HepG2 (cell line): ENCODE results near the gene PDLIM7. TPM values are rescaled to one million over a fixed set of nuclear protein-coding genes. Genes with fewer than 3 reads are reported as not detected.

Source experiments
- ATF7 ChIP-seq, 2 experiments: fragments of 450-650 bp in 1 of 2; sonication (generic) in 1 of 2; formaldehyde crosslinking in 1 of 2; IDR thresholded peaks; 2 replicates each; pipeline versions ENCODE4 v1.4.0 to v1.6.1; 2016 to 2020; ENCODE audit warnings: antibody characterized with exemption in 1 of 2, mild to moderate bottlenecking in 1 of 2, missing genetic modification reagents in 1 of 2
- KDM2A ChIP-seq: sonication (generic); formaldehyde crosslinking; IDR thresholded peaks from 2 replicates; pipeline ENCODE4 v1.4.0; 2020; ENCODE audit warnings: low read depth, missing genetic modification reagents, borderline replicate concordance
- MEF2D ChIP-seq: sonication (generic); formaldehyde crosslinking; IDR thresholded peaks from 2 replicates; pipeline ENCODE4 v1.5.1; 2020; ENCODE audit warnings: mild to moderate bottlenecking, missing genetic modification reagents
- MIXL1 ChIP-seq: IDR thresholded peaks from 2 replicates; pipeline ENCODE4 v1.6.1; 2016
- NFIB ChIP-seq: sonication (generic); formaldehyde crosslinking; IDR thresholded peaks from 2 replicates; pipeline ENCODE4 v1.9.0; 2021; ENCODE audit warnings: missing genetic modification reagents, mild to moderate bottlenecking, borderline replicate concordance
- PITX1 ChIP-seq: sonication (generic); formaldehyde crosslinking; IDR thresholded peaks from 2 replicates; pipeline ENCODE4 v1.5.1; 2020; ENCODE audit warnings: mild to moderate bottlenecking, missing genetic modification reagents
- POGK ChIP-seq: sonication (generic); formaldehyde crosslinking; conservative IDR thresholded peaks from 2 replicates; pipeline ENCODE4 v1.8.0; 2022; ENCODE audit warnings: mild to moderate bottlenecking, moderate library complexity, missing genetic modification reagents
- SALL1 ChIP-seq: sonication (generic); formaldehyde crosslinking; IDR thresholded peaks from 2 replicates; pipeline ENCODE4 v1.8.0; 2022; ENCODE audit warnings: mild to moderate bottlenecking, missing genetic modification reagents
- SMYD3 ChIP-seq: sonication (generic); formaldehyde crosslinking; IDR thresholded peaks from 2 replicates; pipeline ENCODE4 v1.8.1; 2023; ENCODE audit warnings: mild to moderate bottlenecking, missing genetic modification reagents
- SPEN ChIP-seq: sonication (generic); formaldehyde crosslinking; IDR thresholded peaks from 2 replicates; pipeline ENCODE4 v1.5.1; 2020; ENCODE audit warnings: low read depth, mild to moderate bottlenecking, missing genetic modification reagents
- TBX2 ChIP-seq: sonication (generic); formaldehyde crosslinking; IDR thresholded peaks from 2 replicates; pipeline ENCODE4 v1.5.0; 2020; ENCODE audit warnings: missing genetic modification reagents, mild to moderate bottlenecking, borderline replicate concordance
- THAP7 ChIP-seq: sonication (generic); formaldehyde crosslinking; IDR thresholded peaks from 2 replicates; pipeline ENCODE4 v1.8.1; 2023; ENCODE audit warnings: mild to moderate bottlenecking, missing genetic modification reagents
- ZNF18 ChIP-seq: sonication (generic); formaldehyde crosslinking; IDR thresholded peaks from 2 replicates; pipeline ENCODE4 v1.8.0; 2022; ENCODE audit warnings: mild to moderate bottlenecking, missing genetic modification reagents; ENCODE audit not compliant: insufficient replicate concordance
- ZNF224 ChIP-seq: sonication (generic); formaldehyde crosslinking; IDR thresholded peaks from 2 replicates; pipeline ENCODE4 v1.5.0; 2020; ENCODE audit warnings: mild to moderate bottlenecking, missing genetic modification reagents
- ZNF292 ChIP-seq: sonication (generic); formaldehyde crosslinking; IDR thresholded peaks from 2 replicates; pipeline ENCODE4 v1.8.1; 2022; ENCODE audit warnings: mild to moderate bottlenecking, low read depth, missing genetic modification reagents, borderline replicate concordance
- ZNF337 ChIP-seq: sonication (generic); formaldehyde crosslinking; IDR thresholded peaks from 2 replicates; pipeline ENCODE4 v1.5.1; 2020; ENCODE audit warnings: missing genetic modification reagents, low read depth, mild to moderate bottlenecking, borderline replicate concordance
- ZNF367 ChIP-seq: sonication (generic); formaldehyde crosslinking; IDR thresholded peaks from 2 replicates; pipeline ENCODE4 v1.4.0; 2020; ENCODE audit warnings: missing genetic modification reagents, borderline replicate concordance
- ZNF441 ChIP-seq: sonication (generic); formaldehyde crosslinking; IDR thresholded peaks from 2 replicates; pipeline ENCODE4 v1.7.0; 2021; ENCODE audit warnings: missing genetic modification reagents, borderline replicate concordance
- ZNF556 ChIP-seq: sonication (generic); formaldehyde crosslinking; IDR thresholded peaks from 2 replicates; pipeline ENCODE4 v1.4.0; 2020; ENCODE audit warnings: mild to moderate bottlenecking, missing genetic modification reagents, borderline replicate concordance
- ZNF589 ChIP-seq: sonication (generic); formaldehyde crosslinking; conservative IDR thresholded peaks from 2 replicates; pipeline ENCODE4 v1.8.0; 2022; ENCODE audit warnings: mild to moderate bottlenecking, moderate library complexity, missing genetic modification reagents
- ZNF607 ChIP-seq: sonication (generic); formaldehyde crosslinking; IDR thresholded peaks from 2 replicates; pipeline ENCODE4 v1.5.1; 2020; ENCODE audit warnings: missing genetic modification reagents, mild to moderate bottlenecking, borderline replicate concordance
- ZNF629 ChIP-seq: sonication (generic); formaldehyde crosslinking; conservative IDR thresholded peaks from 2 replicates; pipeline ENCODE4 v1.5.0; 2020; ENCODE audit warnings: missing genetic modification reagents
- ZNF768 ChIP-seq: sonication (generic); formaldehyde crosslinking; IDR thresholded peaks from 2 replicates; pipeline ENCODE4 v1.4.0; 2020; ENCODE audit warnings: missing genetic modification reagents
- ZNF883 ChIP-seq: sonication (generic); formaldehyde crosslinking; IDR thresholded peaks from 2 replicates; pipeline ENCODE4 v1.5.1; 2020; ENCODE audit warnings: mild to moderate bottlenecking, missing genetic modification reagents; ENCODE audit errors: not compliant biosample characterization
- ZSCAN20 ChIP-seq: sonication (generic); formaldehyde crosslinking; IDR thresholded peaks from 2 replicates; pipeline ENCODE4 v1.4.0; 2020; ENCODE audit warnings: missing genetic modification reagents, mild to moderate bottlenecking, borderline replicate concordance
- ZSCAN31 ChIP-seq: sonication (generic); formaldehyde crosslinking; IDR thresholded peaks from 2 replicates; pipeline ENCODE4 v1.5.0; 2020; ENCODE audit warnings: low read depth, mild to moderate bottlenecking, missing genetic modification reagents
- polyA plus RNA-seq, 8 experiments: library from polyadenylated mRNA; depleted of rRNA in 3 of 8; stranded (reverse) in 7 of 8; unstranded in 1 of 8; fragments of >200 nt; fragmentation: Illumina TruSeq in 4 of 8; extraction: Trizol in 4 of 8; gene quantifications; 2 replicates each; pipeline versions ENCODE4 v1.2.1 to v1.2.3, GENCODE V29; 2011 to 2016; ENCODE audit warnings: low read depth in 4 of 8, missing spikeins in 1 of 8, mixed read lengths in 1 of 8; ENCODE audit not compliant: insufficient read depth in 1 of 8
- total RNA-seq, 5 experiments: library from RNA; depleted of rRNA; stranded (reverse); fragments of >200 nt; fragmentation: Illumina TruSeq; extraction: Trizol; gene quantifications; 2 replicates each; pipeline ENCODE4 v1.2.3, GENCODE V29; 2016; ENCODE audit warnings: low read depth in 1 of 5

Gene PDLIM7
- total and polyA plus RNA-seq, 2 of the 13 experiments (the other 11 are each of a cell fraction or from before 2014, with no cell fraction given): 21.1 to 31.3 TPM

- TF ChIP-seq POGK (CRISPR knock-in tag): peak; percentile 97
- TF ChIP-seq SMYD3 (CRISPR knock-in tag): peak; percentile 67; the same call in 1 of the 2 replicates
- TF ChIP-seq MEF2D (CRISPR knock-in tag): peak; percentile 56; the same call in 1 of the 2 replicates
- TF ChIP-seq ZNF883 (CRISPR knock-in tag): no peak
- no peak for TF ChIP-seq ATF7 (IDR thresholded peaks at IDR 0.05)
- no peak for TF ChIP-seq ATF7 (CRISPR knock-in tag; IDR thresholded peaks at IDR 0.05)
- TF ChIP-seq PITX1: no peak
- peak; percentile 93; the same call in 1 of the 2 replicates for TF ChIP-seq ZNF556
- TF ChIP-seq ZNF224: no peak
- TF ChIP-seq SALL1 (CRISPR knock-in tag): peak; percentile 54
- peak; percentile 80 for TF ChIP-seq ZNF589 (CRISPR knock-in tag)
- no peak; the same call in none of the 2 replicates for TF ChIP-seq TBX2 (CRISPR knock-in tag)
- TF ChIP-seq KDM2A: peak; percentile 75
- 0 out of 2 replicates have a peak, but pooled peaks have one; percentile 30 for TF ChIP-seq MIXL1 (CRISPR knock-in tag)
- TF ChIP-seq ZNF607 (CRISPR knock-in tag): peak; percentile 94
- no peak for TF ChIP-seq ZNF292 (CRISPR knock-in tag)
- no peak for TF ChIP-seq ZNF629
- TF ChIP-seq ZNF768: no peak; the same call in 1 of the 2 replicates
- TF ChIP-seq ZSCAN31: peak; percentile 78
- TF ChIP-seq ZNF337: no peak
- TF ChIP-seq NFIB (CRISPR knock-in tag): no peak
- TF ChIP-seq ZNF18 (CRISPR knock-in tag): no peak
- TF ChIP-seq ZSCAN20: no peak; the same call in 1 of the 2 replicates
- TF ChIP-seq ZNF441 (CRISPR knock-in tag): no peak; the same call in 1 of the 2 replicates
- 0 out of 2 replicates have a peak, but pooled peaks have one; percentile 24 for TF ChIP-seq THAP7 (CRISPR knock-in tag)
- peak; percentile 65; the same call in 1 of the 2 replicates for TF ChIP-seq SPEN (CRISPR knock-in tag)
- no peak for TF ChIP-seq ZNF367 (CRISPR knock-in tag)
Observed at GRCh38 chr5:177455036-177455660, 42.3 kb downstream of the PDLIM7 start (continued).
